Osteocyte (in vitro differentiated cells): ENCODE results near the gene BCL6. TPM values are rescaled to one million over a fixed set of nuclear protein-coding genes. Genes with fewer than 3 reads are reported as not detected.
A peak's percentile ranks its signal among the peaks of the same experiment; 100 is the strongest.

Experiments
- DNase-seq: peaks from one replicate; pipeline ENCODE4 v3.0.0; 2021; ENCODE audit warnings: mixed read lengths; ENCODE audit not compliant: unreplicated experiment; ENCODE audit errors: extremely low spot score
- H3K27ac Mint-ChIP-seq: one replicate; pipeline ENCODE4 v1.8.0; 2021; ENCODE audit warnings: mild to moderate bottlenecking, mixed read lengths; ENCODE audit not compliant: unreplicated experiment
- H3K27me3 Mint-ChIP-seq: one replicate; pipeline ENCODE4 v1.8.0; 2021; ENCODE audit warnings: mixed read lengths; ENCODE audit not compliant: unreplicated experiment
- H3K36me3 Mint-ChIP-seq: one replicate; pipeline ENCODE4 v1.8.0; 2021; ENCODE audit warnings: mixed read lengths; ENCODE audit not compliant: unreplicated experiment
- H3K4me1 Mint-ChIP-seq: one replicate; pipeline ENCODE4 v1.8.0; 2021; ENCODE audit warnings: mixed read lengths; ENCODE audit not compliant: unreplicated experiment
- H3K4me3 Mint-ChIP-seq: one replicate; pipeline ENCODE4 v1.8.0; 2021; ENCODE audit warnings: mild to moderate bottlenecking, moderate library complexity, mixed read lengths; ENCODE audit not compliant: unreplicated experiment
- H3K9me3 Mint-ChIP-seq: one replicate; pipeline ENCODE4 v1.8.0; 2021; ENCODE audit warnings: mixed read lengths; ENCODE audit not compliant: unreplicated experiment
- CTCF ChIP-seq: fragments of 200-600 bp; sonication (generic); IDR thresholded peaks from 2 replicates; pipeline ENCODE4 v1.5.0; 2021; ENCODE audit warnings: antibody characterized with exemption, mild to moderate bottlenecking, moderate library complexity
- total RNA-seq: library from RNA; stranded (reverse); gene quantifications from 2 replicates; pipeline ENCODE4 v1.2.1, GENCODE V29; 2021

Gene BCL6
- total RNA-seq, 1 donor from 2014 or later: 84.8 TPM

GRCh38 chr3:187717572-187717971 is 27.7 kb downstream of the BCL6 start:
- H3K36me3 Mint-ChIP-seq: peaks cover 19% of the 10 kb centered on the region
- no peak for TF ChIP-seq CTCF
- DNase-seq: no peak
- H3K27ac Mint-ChIP-seq: no peak overlapping the region
- H3K4me3 Mint-ChIP-seq: no peak overlapping the region
- H3K9me3 Mint-ChIP-seq: no peaks in the 10 kb centered on the region
- peaks cover 7% of the 10 kb centered on the region for H3K4me1 Mint-ChIP-seq
- peaks cover 3% of the 10 kb centered on the region for H3K27me3 Mint-ChIP-seq

- peak; percentile 92 for TF ChIP-seq CTCF
- H3K27me3 Mint-ChIP-seq: peaks cover 3% of the 10 kb centered on the region
- no peaks in the 10 kb centered on the region for H3K9me3 Mint-ChIP-seq
- no peaks in the 10 kb centered on the region for H3K36me3 Mint-ChIP-seq
- peak; percentile 91 for DNase-seq
- H3K4me1 Mint-ChIP-seq: peaks cover under 1% of the 10 kb centered on the region
- no peak overlapping the region for H3K27ac Mint-ChIP-seq
- H3K4me3 Mint-ChIP-seq: no peak overlapping the region
These were observed 30.8 kb downstream of the BCL6 start for GRCh38 chr3:187714404-187714979.

- no peak overlapping the region for H3K4me3 Mint-ChIP-seq
- no peaks in the 10 kb centered on the region for H3K4me1 Mint-ChIP-seq
- no peaks in the 10 kb centered on the region for H3K9me3 Mint-ChIP-seq
- DNase-seq: no peak
- no peak overlapping the region for H3K27ac Mint-ChIP-seq
- no peak for TF ChIP-seq CTCF
- H3K27me3 Mint-ChIP-seq: peaks cover 3% of the 10 kb centered on the region
- H3K36me3 Mint-ChIP-seq: no peaks in the 10 kb centered on the region
These were observed 31.8 kb downstream of the BCL6 start for GRCh38 chr3:187713504-187713903.

- no peak for DNase-seq
- no peaks in the 10 kb centered on the region for H3K9me3 Mint-ChIP-seq
- H3K4me3 Mint-ChIP-seq: no peak overlapping the region
- no peaks in the 10 kb centered on the region for H3K36me3 Mint-ChIP-seq
- TF ChIP-seq CTCF: no peak
- no peak overlapping the region for H3K27ac Mint-ChIP-seq
- H3K27me3 Mint-ChIP-seq: no peaks in the 10 kb centered on the region
- H3K4me1 Mint-ChIP-seq: peaks cover 4% of the 10 kb centered on the region
These were observed 36.1 kb downstream of the BCL6 start for GRCh38 chr3:187709155-187709554.

GRCh38 chr3:187708696-187709095 is 36.6 kb downstream of the BCL6 start:
- no peaks in the 10 kb centered on the region for H3K36me3 Mint-ChIP-seq
- H3K4me3 Mint-ChIP-seq: no peak overlapping the region
- peaks cover 4% of the 10 kb centered on the region for H3K4me1 Mint-ChIP-seq
- no peak for DNase-seq
- no peaks in the 10 kb centered on the region for H3K9me3 Mint-ChIP-seq
- no peak overlapping the region for H3K27ac Mint-ChIP-seq
- H3K27me3 Mint-ChIP-seq: no peaks in the 10 kb centered on the region
- no peak for TF ChIP-seq CTCF
